Measurements from ENCODE around the gene CDC42. TPM values are rescaled to one million over a fixed set of nuclear protein-coding genes. Genes with fewer than 3 reads are reported as not detected.

CDC42 gene
- total RNA-seq, 1 donor from 2014 or later: 288 TPM

- DNase-seq: no peak
These were observed 58.6 kb downstream of the CDC42 start for GRCh38 chr1:22111115-22111514.

- no peak for DNase-seq
These were observed 59.1 kb downstream of the CDC42 start for GRCh38 chr1:22111620-22112019.

GRCh38 chr1:22112554-22112953 is 60.0 kb downstream of the CDC42 start:
- no peak for DNase-seq

GRCh38 chr1:22114083-22115012 is 61.8 kb downstream of the CDC42 start:
- peak; percentile 79 for DNase-seq

GRCh38 chr1:22115286-22115685 is 62.8 kb downstream of the CDC42 start:
- no peak for DNase-seq

GRCh38 chr1:22117238-22117637 is 64.7 kb downstream of the CDC42 start:
- no peak for DNase-seq

- DNase-seq: peak; percentile 69
These were observed 65.3 kb downstream of the CDC42 start for GRCh38 chr1:22117851-22118250.

- no peak for DNase-seq
These were observed 65.9 kb downstream of the CDC42 start for GRCh38 chr1:22118291-22118992.

GRCh38 chr1:22119626-22120468 is 67.3 kb downstream of the CDC42 start:
- no peak for DNase-seq

GRCh38 chr1:22120469-22120790 is 67.9 kb downstream of the CDC42 start:
- DNase-seq: no peak

GRCh38 chr1:22121421-22121911 is 69.0 kb downstream of the CDC42 start:
- DNase-seq: no peak

- peak; percentile 44 for DNase-seq
These were observed 70.0 kb downstream of the CDC42 start for GRCh38 chr1:22122273-22123070.

- peak; percentile 46 for DNase-seq
These were observed 70.5 kb downstream of the CDC42 start for GRCh38 chr1:22123071-22123390.

GRCh38 chr1:22123901-22124404 is 71.4 kb downstream of the CDC42 start:
- no peak for DNase-seq

GRCh38 chr1:22124592-22125229 is 72.2 kb downstream of the CDC42 start:
- DNase-seq: no peak

- DNase-seq: peak; percentile 72
These were observed 74.0 kb downstream of the CDC42 start for GRCh38 chr1:22126531-22126930.

- no peak for DNase-seq
These were observed 74.7 kb downstream of the CDC42 start for GRCh38 chr1:22127248-22127647.

GRCh38 chr1:22127731-22128130 is 75.2 kb downstream of the CDC42 start:
- DNase-seq: no peak

- no peak for DNase-seq
These were observed 75.9 kb downstream of the CDC42 start for GRCh38 chr1:22128392-22128791.

- DNase-seq: no peak
These were observed 77.1 kb downstream of the CDC42 start for GRCh38 chr1:22129501-22130117.

GRCh38 chr1:22131062-22131461 is 78.6 kb downstream of the CDC42 start:
- no peak for DNase-seq

Data from tongue (tissue), 2 donors.